Adrenal gland (tissue), 12 donors: ENCODE results near the gene USPL1. TPM values are rescaled to one million over a fixed set of nuclear protein-coding genes. Genes with fewer than 3 reads are reported as not detected.

Source experiments
- DNase-seq, 7 donors: peaks; one replicate each; pipeline ENCODE4 v3.0.0-alpha.2; 2019 to 2020
- H3K27ac ChIP-seq, 5 donors: fragments of 200-600 bp; sonication (generic) in 4 of 5; 1 replicate in 3 of 5; 2 replicates in 2 of 5; pipeline versions ENCODE4 v1.5.1 to v1.8.0; 2016 to 2020; ENCODE audit warnings: mild to moderate bottlenecking in 1 of 5
- H3K27me3 ChIP-seq: fragments of 200-600 bp; 2 replicates; pipeline ENCODE4 v1.8.0; 2021
- H3K36me3 ChIP-seq, 2 donors: fragments of 200-600 bp; replicated peaks in 1 of 2; 1 replicate in 1 of 2; 2 replicates in 1 of 2; pipeline versions ENCODE4 v1.5.1 to v1.8.0; 2018 to 2022
- H3K4me1 ChIP-seq, 2 donors: fragments of 200-600 bp; replicated peaks in 1 of 2; 1 replicate in 1 of 2; 2 replicates in 1 of 2; pipeline versions ENCODE4 v1.5.1 to v1.8.0; 2018 to 2021
- H3K4me3 ChIP-seq, 4 donors: fragments of 200-600 bp; sonication (generic) in 3 of 4; one replicate each; pipeline ENCODE4 v1.5.1; 2016 to 2018
- H3K9me3 ChIP-seq, 3 donors: fragments of 200-600 bp; sonication (generic) in 1 of 3; replicated peaks in 1 of 3; 1 replicate in 2 of 3; 2 replicates in 1 of 3; pipeline versions ENCODE4 v1.5.1 to v1.8.0; 2016 to 2021
- POLR2A ChIP-seq, 2 donors: fragments of 450-650 bp; IDR thresholded peaks; one replicate each; pipeline ENCODE4 v1.6.1; 2017; ENCODE audit warnings: antibody characterized with exemption in 2 of 2, mild to moderate bottlenecking in 2 of 2, moderate library complexity in 1 of 2
- WGBS, 4 donors: extraction: QIAGEN DNeasy Blood & Tissue Kit in 2 of 4; methylation state at CpG; one replicate each; pipeline versions ENCODE4 v1.1.5 to v1.1.7; 2013 to 2017; 5-methylcytosine and 5-hydroxymethylcytosine counted together
- intact Hi-C, 2 donors: fragments of 100-400 bp; cut with DNase I; formaldehyde crosslinking; loops; one replicate each; pipeline versions ENCODE4 v1.14.1 to v1.15.0; 2022 to 2023
- polyA plus RNA-seq, 3 donors: library from polyadenylated mRNA; stranded (reverse); fragments of 200-250 nt in 2 of 3; fragments of 350-450 nt in 1 of 3; fragmentation: Illumina TruSeq in 1 of 3; extraction: RNeasy Lipid Tissue Mini Kit (QIAGEN cat#74804) in 1 of 3; gene quantifications; one replicate each; pipeline ENCODE4 v1.2.3, GENCODE V29; 2013 to 2014
- total RNA-seq, 9 donors: library from RNA; depleted of rRNA in 4 of 9; stranded (reverse); fragments of >200 nt in 4 of 9; fragments of 120-200 nt in 1 of 9; fragmentation: NEBNext Ultra II Directional in 1 of 9; extraction: Animal tissue kit (Norgen Biotek cat#: 25700) in 1 of 9; gene quantifications; one replicate each; pipeline versions ENCODE4 v1.1.0 to v1.2.4, GENCODE V29; 2013 to 2023
- TF ChIP-seq, protein P1 (sequence below), 6 experiments: fragments of 450-650 bp in 4 of 6; fragments of 200-600 bp in 2 of 6; sonication (generic) in 1 of 6; IDR thresholded peaks; 1 replicate in 5 of 6; 2 replicates in 1 of 6; pipeline versions ENCODE4 v1.5.1 to v1.8.0; 2016 to 2021; ENCODE audit warnings: antibody characterized with exemption in 6 of 6, mild to moderate bottlenecking in 2 of 6, moderate library complexity in 1 of 6
- donor health status: healthy with polysubstance abuse.
- donor health status: Bipolar disorder and iron deficiency.
- donor health status: DM: yes; HTN: yes; CAD: no.
- donor health status: DM: no; HTN: no; CAD: no.
- donor health status: DM: no; HTN: no; CAD: no.
- donor health status: DM: yes; HTN: yes; CAD: no.

The USPL1 gene
- total and polyA plus RNA-seq, 12 donors, result 6.3 to 23.8 (median 15.5) TPM

DNA sequence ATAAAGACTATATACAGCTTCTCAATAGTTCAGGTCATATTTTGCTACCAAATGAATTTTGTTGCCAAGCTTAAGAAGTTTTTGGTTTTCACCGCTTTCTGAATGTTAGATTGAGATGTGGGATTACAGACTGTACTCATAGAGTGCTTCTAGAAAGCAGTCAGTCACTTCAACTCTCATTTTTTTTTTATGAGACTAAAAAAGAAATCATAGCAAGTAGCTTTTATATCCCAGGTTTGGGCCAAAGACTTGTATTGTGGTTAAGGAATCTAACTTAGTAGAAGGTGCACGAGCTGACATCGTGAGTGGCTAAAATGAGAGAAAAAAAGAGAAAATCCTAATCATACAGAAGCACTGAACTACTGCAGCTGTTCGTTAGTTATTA lies 2.2 kb upstream of the USPL1 start:
- 8 to 18% (median 12%) methylated on average over 4 of the region's 4 CpGs for WGBS, 4 donors
- intact Hi-C loops, result loop anchor here in 1 of 2 donors (10.0 kb wide), 1 partner anchor 151 kb away; the partner anchor contains the start of gene HMGB1
- Histone ChIP-seq H3K27me3 (no peaks in the 10 kb centered on the region), H3K4me1 (peaks cover 14 to 26% of the 10 kb centered on the region in 2 donors), H3K4me3 (peak overlapping the region in 2 of 4 donors; percentile 11 to 90), H3K27ac (peak overlapping the region; percentile 97 to 100 (median 100)), H3K9me3 (no peaks in the 10 kb centered on the region), H3K36me3 (no peaks in the 10 kb centered on the region)
- no peak for TF ChIP-seq POLR2A (IDR thresholded peaks at IDR 0.05)
- TF ChIP-seq, protein P1, sequence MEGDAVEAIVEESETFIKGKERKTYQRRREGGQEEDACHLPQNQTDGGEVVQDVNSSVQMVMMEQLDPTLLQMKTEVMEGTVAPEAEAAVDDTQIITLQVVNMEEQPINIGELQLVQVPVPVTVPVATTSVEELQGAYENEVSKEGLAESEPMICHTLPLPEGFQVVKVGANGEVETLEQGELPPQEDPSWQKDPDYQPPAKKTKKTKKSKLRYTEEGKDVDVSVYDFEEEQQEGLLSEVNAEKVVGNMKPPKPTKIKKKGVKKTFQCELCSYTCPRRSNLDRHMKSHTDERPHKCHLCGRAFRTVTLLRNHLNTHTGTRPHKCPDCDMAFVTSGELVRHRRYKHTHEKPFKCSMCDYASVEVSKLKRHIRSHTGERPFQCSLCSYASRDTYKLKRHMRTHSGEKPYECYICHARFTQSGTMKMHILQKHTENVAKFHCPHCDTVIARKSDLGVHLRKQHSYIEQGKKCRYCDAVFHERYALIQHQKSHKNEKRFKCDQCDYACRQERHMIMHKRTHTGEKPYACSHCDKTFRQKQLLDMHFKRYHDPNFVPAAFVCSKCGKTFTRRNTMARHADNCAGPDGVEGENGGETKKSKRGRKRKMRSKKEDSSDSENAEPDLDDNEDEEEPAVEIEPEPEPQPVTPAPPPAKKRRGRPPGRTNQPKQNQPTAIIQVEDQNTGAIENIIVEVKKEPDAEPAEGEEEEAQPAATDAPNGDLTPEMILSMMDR (IDR thresholded peaks at IDR 0.05), result no peak
- DNase-seq, result no peak

GRCh38 chr13:30615866-30616541 lies 1.7 kb upstream of the USPL1 start:
- 0 to 1% (median 1%) methylated on average over 7 of the region's 7 CpGs for WGBS, 4 donors
- Histone ChIP-seq H3K4me1 (peaks cover 14 to 32% of the 10 kb centered on the region in 2 donors), H3K27me3 (no peaks in the 10 kb centered on the region), H3K4me3 (peak overlapping the region in 3 of 4 donors; percentile 2 to 90 (median 72)), H3K9me3 (no peaks in the 10 kb centered on the region), H3K27ac (peak overlapping the region; percentile 97 to 100 (median 100)), H3K36me3 (no peaks in the 10 kb centered on the region)
- TF ChIP-seq POLR2A (IDR thresholded peaks at IDR 0.05), result peak in 1 of 2 donors; percentile 23
- TF ChIP-seq, protein P1 (IDR thresholded peaks at IDR 0.05), result no peak
- DNase-seq, result no peak
- intact Hi-C loops, result loop anchor here in 1 of 2 donors (10.0 kb wide), 1 partner anchor 151 kb away; the partner anchor contains the start of gene HMGB1

DNA sequence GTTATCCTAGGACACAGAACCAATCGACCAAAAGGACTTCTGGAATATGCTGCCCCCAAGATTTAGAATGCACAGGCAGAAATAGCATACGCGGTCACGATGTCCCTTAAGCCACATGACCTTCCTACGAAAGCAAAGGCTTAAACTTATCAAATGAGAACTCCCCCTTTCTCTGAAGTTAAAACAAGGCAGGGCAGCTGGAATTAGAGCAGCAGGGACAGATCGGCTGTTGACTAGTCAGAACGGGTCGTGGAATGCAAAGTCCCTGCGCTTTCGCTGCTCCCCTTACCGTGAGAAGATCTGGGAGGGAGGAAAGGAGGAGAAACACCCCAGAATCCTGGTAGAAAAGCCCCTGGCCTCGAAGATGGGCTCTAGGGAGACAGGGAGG lies 799 bp upstream of the USPL1 start:
- peak; percentile 75 to 91 (median 83) for DNase-seq

More for the DNA sequence above, 799 bp upstream of the USPL1 start:
- Histone ChIP-seq H3K27ac (peak overlapping the region; percentile 97 to 100 (median 100)), H3K9me3 (no peaks in the 10 kb centered on the region), H3K36me3 (no peaks in the 10 kb centered on the region), H3K4me1 (peaks cover 14 to 32% of the 10 kb centered on the region in 2 donors), H3K4me3 (peak overlapping the region in 3 of 4 donors; percentile 63 to 90 (median 72)), H3K27me3 (no peaks in the 10 kb centered on the region)
- peak; percentile 75 to 97 for TF ChIP-seq POLR2A (IDR thresholded peaks at IDR 0.05)
- TF ChIP-seq, protein P1 (IDR thresholded peaks at IDR 0.05), result no peak
- intact Hi-C loops, result loop anchor here in 1 of 2 donors (10.0 kb wide), 1 partner anchor 152 kb away; the partner anchor contains the start of gene HMGB1
- 0 to 1% (median 0%) methylated on average over 11 to 12 of the region's 12 CpGs for WGBS, 4 donors
